ACHN (cell line): Measurements from ENCODE around the gene PDE9A.
"Not testable (repeated sequence)": the region's sequence is repeated elsewhere in the genome, so short reads cannot be mapped to it uniquely, and the experiment has no call there.

ENCODE experiments used
- DNase-seq: peaks from one replicate; pipeline ENCODE4 v3.0.0-alpha.2; 2015
- in situ Hi-C: cut with HindIII; loops from 2 replicates; pipeline ENCODE4 v1.10.0; 2017; ENCODE audit warnings: low sequenced_read_pairs, low pct_ligation_motif_present, low pct_unique_long_range_greater_than_20kb

PDE9A gene

DNA sequence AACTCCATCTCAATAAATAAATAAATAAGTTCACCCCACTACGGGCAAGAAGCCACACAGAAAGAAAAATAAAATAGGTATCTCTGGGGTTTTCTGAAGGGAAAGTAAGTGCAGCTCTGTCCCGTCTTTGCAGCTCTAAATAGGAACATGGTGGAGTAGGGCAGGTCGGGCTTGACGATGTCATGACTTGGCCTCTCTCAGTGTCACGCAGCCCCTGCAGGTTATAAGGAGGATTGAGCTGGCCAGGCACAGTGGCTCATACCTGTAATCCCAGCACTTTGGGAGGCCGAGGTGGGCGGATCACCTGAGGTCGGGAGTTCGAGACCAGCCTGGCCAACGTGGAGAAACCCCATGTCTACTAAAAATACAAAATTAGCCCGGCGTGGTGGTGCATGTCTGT lies 67.1 kb downstream of the PDE9A start:
- in situ Hi-C loops, DNase-seq: not testable (repeated sequence)

DNA sequence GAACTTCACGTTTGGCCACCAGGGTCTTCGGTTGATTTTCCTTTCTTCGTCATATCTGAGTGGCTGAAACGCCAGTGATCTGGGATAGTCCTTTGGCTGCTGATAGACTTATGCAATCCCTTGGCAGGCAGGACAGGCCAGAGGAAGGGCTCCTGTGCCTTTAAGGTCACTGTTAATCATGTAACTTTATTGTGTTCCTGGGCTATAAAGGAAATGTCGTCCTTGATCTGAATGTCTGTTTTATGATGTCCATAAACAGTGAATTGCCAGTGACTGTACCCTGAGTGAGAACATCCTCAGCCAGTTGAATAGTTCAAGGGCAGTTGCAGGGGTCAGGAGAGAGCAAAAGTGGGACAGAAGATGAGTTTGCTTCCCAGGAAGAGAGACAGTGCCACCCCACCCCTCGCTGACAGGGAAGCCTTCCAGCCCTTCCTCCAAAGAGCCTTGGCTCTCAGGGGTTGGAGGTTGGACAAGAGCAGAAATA lies 68.0 kb downstream of the PDE9A start:
- in situ Hi-C loops, result no loop called here
- no peak for DNase-seq

DNA sequence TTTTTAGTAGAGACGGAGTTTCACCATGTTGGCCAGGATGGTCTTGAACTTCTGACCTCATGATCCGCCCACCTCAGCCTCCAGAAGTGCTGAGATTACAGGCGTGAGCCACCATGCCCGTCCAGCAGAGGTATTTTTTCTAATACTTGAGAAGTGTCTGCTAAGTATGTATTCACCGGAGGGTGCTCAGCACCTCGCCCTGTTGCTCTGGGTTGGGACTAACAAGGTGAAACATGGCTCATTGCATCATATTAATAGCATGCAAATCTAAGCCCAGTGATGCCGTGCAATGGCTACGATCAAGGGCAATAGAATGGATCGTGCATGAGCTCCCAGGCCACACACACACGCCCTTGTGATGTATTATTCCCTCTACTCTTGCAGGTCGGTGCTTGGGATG lies 68.7 kb downstream of the PDE9A start:
- in situ Hi-C loops, result no loop called here
- no peak for DNase-seq

DNA sequence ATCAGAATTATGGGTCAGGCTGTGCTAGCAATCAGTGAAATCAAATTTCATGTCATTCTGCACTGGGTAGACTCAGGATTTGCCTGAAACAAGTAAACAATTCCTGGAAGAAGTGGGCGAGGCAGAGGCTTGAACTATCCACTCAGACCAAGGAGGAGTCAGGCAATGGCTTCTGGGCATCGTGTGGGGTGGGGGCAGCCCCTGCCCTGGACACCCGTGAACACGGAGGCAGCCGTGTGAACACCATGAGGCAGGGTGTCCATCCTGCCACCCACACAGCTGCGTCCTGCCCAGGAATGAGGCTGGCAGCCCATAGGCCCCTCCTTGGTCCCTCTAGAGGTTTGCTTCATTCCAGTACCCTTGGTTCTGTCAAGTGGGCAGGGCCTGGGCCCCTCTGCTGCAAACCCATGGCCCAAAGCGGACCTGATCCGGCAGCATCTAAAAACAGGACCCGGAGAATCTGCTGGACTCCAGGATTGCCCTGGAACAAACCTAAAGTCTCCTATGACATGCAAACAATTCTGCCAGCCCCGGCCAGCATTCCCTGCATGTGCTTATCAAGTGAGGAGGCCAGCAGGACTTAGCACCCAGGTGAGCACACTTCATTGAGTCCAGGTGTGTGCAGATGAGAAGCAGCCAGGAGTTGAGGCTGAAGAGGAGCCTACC lies 69.5 kb downstream of the PDE9A start:
- in situ Hi-C loops, result no loop called here
- no peak for DNase-seq

DNA sequence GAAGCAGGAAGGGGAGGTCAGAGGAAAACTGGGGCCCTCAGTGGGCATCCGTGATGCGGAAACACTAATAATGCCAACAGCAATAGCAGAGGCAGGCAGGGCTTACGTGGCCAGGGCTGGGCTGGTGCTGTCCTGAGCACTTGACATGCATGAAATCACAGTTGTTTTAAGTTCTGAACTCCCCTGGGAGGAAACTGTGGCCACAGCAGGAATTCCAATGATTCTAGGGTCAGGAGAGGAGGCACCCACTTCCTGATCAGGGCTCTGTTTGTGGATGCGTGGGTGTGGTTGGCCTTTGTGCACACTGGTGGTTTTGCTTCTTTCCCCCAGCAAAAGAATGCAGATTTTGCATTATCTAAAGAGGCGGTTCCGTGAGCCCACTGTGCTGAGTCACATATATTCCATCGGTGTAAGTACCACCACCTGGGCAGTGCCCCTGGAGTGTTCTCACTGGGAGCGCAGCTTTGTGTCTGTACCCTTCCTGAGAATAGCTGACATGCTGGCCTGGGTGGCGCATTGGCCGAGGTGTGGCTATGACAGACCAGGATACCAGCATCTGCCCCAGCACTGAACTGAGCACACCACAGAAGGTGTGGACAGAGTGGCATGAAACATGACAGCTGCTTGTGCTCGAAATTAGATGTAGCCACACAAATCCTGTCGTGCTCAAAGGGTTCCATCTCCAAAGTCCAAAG lies 71.0 kb downstream of the PDE9A start:
- in situ Hi-C loops, result no loop called here
- DNase-seq, result peak; percentile 96

DNA sequence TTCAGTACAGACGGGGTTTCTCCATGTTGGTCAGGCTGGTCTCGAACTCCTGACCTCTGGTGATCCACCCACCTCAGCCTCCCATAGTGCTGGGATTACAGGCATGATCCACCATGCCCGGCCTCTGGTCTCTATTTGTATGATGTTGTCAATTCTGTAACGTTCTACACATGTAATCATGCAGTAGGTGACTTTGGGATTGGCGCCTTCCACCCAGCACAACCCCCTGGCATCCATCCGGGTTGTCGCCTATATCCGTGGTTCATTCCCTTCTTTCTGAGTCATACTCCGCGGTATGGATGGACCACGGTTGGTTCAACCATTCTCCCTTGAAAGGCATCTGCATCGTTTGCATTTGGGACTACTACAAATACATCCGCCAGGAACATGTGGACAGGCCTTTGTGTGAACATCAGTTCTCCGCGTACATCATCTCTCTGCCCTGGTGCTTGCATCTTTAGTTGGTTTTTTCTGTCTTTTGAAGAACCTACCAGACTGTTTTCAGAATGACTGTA lies 72.1 kb downstream of the PDE9A start:
- no peak for DNase-seq
- in situ Hi-C loops, result no loop called here

DNA sequence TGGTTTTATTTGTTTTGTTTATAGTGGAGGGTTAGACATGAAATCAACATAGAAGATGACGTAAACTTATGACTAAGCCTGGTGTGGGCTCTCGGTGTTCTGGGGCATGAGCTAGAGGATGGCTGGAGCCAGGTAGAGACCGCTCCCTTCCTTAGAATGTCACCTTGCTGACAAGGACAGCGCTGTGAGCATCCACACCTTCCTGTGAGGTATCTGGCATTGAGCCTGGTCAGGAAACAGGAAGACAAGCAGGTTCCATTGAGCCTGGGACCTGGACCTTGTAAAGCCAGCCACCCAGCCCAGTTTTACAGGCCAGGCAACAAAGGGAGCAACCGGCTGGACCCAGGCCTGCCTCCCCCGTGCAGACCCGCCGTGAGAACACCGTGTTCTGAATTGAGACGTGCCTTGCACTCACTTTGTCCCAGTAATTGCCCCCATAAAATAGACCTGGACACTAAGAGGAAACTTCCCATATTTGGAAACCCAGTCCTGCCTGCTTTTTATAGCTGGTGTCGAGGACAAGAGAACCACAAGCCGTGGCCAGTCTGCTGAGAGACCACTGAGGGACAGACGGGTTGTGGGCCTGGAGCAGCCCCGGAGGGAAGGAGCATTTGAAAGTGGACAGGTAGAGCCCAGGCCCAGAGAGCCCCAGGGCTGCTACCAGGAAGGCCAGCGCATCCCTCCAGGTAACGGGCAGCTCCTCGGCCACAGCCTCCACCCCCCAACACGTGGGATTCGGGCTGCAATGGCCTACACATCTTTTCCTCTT lies 78.0 kb downstream of the PDE9A start:
- DNase-seq, result no peak

DNA sequence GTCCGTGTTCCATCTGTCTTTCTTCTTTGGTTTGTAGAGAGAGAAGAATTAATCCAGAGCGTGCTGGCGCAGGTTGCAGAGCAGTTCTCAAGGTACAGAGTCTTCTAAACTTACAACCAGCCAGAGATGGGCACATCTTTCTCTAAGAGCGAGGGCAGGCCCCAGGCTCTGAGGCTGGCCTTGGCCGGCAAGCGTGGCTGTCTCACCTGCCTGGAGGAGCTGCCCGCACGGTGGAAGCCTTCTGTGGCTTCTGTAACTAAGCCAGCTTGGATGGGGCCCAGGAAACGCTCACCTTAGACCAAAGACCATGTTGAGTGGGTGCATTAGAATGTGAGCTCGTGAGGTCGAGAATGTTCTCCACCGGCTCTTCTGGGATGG lies 78.6 kb downstream of the PDE9A start:
- no peak for DNase-seq
- in situ Hi-C loops, result no loop called here

More for the DNA sequence above, 78.0 kb downstream of the PDE9A start:
- in situ Hi-C loops, result no loop called here

DNA sequence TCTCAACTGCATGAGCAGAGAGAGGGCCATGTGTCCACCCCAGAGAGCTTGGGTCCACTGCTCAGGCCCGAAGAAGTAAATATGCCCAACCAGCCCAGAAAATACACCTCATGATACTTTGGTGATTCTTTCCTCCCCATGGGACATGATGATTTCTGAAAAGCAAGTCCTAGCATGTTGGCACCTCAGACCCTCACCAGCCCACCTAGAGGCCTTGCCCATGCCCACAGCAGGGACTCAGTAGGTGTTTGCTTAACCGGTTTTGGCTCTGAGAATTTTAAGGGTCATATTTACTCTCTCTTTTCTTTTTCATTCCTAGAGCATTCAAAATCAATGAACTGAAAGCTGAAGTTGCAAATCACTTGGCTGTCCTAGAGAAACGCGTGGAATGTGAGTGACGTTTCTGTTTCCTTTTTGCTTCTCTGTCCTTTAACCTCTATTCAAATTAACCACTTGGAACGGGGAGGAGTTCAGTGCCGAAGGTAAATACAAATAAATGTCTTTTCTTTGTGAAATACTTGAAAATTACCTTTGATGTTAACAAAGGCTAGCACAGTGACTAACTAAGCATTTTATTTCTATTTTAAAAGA lies 79.7 kb downstream of the PDE9A start:
- in situ Hi-C loops, result no loop called here

DNA sequence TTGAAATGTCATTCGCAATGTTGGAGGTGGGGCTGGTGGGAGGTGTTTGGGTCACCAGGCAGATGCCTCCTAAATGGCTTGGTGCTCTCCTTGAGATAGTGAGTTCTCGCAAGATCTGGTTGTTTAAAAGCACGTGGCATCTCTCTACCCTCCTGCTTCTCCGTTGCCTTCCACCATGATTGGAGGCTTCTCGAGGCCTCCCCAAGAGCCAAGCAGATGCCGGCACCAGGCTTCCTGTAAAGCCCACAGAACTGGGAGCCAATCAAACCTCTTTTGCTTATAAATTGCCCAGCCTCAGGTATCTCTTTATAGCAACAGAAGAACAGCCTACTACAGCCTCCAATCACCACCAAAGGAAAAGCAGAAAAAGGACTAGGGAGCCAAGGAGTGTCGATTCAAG lies 80.5 kb downstream of the PDE9A start:
- in situ Hi-C loops, result no loop called here
- DNase-seq, result no peak

More for the DNA sequence above, 79.7 kb downstream of the PDE9A start:
- DNase-seq, result no peak

DNA sequence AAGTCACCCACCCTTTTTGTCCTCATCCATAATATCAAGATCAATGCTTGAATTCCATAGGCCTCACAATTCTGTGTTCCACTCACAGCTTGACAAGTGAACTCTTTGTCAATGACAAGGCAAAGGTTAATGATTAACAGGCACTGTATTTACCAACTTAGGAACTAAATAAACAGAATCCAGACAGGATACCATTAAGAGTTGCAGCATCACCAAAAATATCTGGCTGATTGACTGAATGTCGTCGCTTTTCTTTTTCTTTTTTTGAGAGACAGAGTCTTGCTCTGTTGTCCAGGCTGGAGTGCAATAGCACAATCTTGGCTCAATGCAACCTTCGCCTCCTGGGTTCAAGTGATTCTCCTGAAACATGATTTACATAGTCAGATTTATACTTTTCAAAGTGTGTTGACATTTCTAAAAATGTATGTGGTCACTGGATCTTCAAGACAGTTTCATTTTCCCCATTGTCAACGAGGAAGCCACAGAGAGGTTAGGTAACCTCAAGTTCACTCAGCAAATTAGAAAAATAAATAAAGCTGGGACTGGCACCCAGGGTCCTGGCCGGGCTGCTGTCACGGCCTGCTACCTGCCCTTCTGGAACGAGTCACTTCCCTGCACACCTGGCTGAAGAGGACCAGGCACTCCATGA lies 81.0 kb downstream of the PDE9A start:
- DNase-seq, result no peak
- in situ Hi-C loops, result no loop called here

DNA sequence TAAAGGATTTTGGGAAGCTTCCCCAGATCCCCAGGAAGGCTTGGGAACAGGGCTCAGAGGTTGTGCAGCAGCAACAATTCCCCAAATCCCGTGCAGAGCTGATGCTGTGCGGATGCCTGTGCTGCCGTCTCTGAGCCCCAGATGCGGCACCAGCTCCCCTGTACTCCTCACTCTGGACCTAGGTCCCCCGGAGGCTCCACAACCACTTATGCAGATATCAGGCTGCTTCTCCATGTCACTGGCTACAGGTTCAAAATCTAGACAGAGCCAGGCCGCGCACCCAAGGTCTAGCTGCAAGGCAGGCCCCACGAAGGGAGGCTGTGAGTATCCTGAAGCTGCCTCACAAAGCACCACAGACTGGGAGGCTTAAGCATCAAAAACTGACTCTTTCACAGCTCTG lies 81.6 kb downstream of the PDE9A start:
- in situ Hi-C loops, result no loop called here
- no peak for DNase-seq

DNA sequence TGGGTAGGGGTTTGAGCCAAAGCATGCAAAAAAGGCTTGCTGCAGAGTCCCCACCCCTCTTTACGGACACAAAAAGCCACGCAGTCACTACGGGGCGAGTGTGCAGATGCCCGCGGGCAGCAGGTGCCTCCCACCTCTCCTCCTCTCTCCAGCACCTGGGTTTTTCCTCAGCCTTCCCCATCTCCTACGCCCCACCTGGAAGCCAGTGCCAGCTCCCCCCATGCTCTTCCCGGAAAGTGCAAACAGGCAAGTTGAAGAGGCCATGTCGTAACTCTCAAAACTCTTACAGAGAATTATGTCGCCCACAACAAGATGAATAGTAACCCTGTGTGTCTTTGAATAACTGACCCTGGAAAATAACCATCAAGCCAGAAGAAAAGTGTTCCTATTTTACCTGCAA lies 82.5 kb downstream of the PDE9A start:
- DNase-seq, result no peak
- in situ Hi-C loops, result no loop called here

DNA sequence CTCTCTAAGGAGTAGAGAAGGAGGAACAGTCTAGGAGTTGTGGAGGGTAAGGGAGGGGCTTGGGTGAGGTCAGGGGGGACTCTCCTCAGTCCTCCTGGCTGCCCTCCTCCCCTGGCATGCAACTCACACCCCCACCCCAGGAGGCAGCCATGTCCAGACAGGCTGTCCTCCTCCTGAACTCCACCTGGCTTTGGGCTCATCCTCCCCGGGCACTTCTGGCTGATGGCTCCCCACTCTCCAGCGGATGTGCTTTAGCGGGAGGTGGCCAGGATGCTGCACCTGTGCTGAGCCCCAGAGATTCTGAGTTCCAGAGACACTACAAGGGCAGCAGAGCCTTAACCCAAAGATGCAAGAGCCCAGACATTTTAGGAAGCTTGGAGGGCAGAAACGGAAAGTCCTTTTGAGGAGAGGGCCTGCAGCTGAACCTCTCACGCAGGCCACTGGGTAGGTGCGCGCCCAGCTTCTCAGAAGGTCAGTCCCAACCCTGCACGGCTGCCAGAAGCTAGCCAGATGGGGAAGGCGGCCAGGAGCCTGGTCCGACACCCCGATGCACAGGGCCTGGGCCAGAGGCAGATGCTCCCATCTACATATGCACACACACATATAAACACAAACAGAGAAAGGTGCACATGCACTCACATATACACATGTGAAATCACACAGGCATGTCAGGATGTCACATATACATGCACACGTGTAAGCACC lies 83.4 kb downstream of the PDE9A start:
- in situ Hi-C loops, result no loop called here
- DNase-seq, result no peak

DNA sequence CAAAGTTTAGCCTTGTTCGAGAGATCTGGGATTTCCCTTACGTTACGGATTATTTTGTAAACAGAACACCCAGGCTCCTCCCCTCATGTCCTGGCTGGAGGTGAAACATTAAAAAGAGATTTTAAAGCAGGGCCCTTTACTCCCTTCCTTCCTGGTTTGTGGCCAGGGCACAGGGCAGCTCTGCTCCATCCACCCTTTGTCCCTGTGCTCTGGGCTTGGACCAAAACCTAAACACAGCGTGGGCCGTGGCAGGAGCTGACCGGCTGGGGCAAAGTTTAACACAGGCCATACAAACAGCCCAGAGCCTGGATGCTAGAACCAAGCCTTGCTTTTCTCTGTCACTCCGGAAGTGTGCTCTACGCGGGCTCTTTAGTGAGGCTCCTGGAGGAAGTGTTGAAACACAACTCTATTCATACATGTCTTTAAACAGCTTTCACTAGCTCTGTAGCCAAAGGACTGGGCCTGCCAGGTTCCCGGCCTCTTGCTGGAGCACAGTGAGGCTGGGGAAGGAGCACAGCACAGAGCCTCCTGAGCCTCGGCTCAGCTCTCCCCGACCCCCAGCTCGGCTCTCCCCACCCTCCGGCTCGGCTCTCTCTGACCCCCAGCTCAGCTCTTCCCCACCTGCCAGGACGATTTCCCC lies 84.7 kb downstream of the PDE9A start:
- DNase-seq, result no peak
- in situ Hi-C loops, result no loop called here

DNA sequence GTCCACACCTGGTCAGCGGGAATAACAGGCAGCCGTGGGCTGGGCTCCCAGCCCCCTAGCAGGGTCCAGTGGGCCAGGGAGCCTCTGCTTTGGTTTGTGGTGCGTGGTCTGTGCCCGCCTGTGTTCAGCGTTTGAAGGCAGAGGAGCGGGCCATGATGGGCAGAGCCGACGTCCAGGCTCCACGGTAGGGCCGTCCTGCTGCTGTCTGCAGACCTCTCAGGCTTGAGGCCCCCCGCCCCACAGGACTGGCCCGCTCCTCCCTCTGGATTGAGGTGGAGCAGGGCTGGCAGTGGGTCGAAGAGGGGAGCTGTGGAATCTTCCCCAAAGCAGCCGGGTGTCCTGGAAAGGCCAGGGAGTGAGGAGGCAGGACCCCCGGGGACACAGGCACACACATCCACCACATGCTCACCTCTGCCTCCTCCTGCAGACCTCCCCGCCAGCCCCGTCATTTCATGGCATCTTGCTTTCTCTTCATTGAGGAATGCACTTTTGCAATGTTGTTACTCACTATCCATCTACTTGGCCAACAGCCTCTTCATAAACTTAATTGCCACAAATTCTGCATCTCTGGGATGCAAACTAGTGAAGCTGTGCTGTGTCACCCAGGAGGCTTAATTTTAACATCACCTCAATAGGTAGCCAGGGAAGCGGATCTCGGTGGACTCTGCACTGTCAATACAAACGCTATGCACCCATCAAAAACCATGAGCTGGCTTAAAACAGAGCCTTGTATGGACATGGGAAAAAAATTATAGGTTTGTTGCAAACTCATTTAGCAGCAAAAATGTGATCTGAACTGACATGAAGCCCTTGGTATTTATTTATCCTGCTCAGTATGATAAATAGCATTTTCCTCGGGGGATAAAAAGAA lies 85.9 kb downstream of the PDE9A start:
- in situ Hi-C loops, result no loop called here

More for the DNA sequence above, 85.9 kb downstream of the PDE9A start:
- no peak for DNase-seq
